Stimulated activated CD8-positive, alpha-beta memory T cell treated with anti-CD3 and anti-CD28 coated beads, Interleukin-7, amount 100 ng/mL, for 24 hours (primary cell): ENCODE results near the gene SERBP1.
"Not testable (repeated sequence)": the region's sequence is repeated elsewhere in the genome, so short reads cannot be mapped to it uniquely, and the experiment has no call there.

Source experiments
- DNase-seq: peaks from one replicate; pipeline ENCODE4 v3.0.0-alpha.2; 2020; ENCODE audit warnings: low read depth

SERBP1 gene

DNA sequence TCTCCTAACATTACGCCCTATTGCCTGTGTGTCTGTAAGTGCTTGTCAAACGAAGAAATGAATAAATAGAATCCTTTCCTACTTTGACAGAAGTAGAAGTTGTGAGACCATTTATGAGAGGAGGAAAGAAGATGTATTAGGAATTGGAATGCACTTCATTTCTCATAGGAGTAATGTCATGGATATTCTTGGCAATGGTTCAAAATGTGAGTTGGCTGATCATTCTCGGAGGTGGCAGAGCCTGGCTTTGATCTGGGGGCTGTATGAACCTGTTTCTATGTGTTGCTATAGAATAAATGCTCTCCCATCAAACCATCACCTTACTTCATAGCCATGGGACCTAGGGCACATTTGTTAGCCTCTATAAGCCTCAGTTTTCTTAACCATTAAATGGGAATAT, 10.1 kb upstream of the SERBP1 start:
- no peak for DNase-seq

DNA sequence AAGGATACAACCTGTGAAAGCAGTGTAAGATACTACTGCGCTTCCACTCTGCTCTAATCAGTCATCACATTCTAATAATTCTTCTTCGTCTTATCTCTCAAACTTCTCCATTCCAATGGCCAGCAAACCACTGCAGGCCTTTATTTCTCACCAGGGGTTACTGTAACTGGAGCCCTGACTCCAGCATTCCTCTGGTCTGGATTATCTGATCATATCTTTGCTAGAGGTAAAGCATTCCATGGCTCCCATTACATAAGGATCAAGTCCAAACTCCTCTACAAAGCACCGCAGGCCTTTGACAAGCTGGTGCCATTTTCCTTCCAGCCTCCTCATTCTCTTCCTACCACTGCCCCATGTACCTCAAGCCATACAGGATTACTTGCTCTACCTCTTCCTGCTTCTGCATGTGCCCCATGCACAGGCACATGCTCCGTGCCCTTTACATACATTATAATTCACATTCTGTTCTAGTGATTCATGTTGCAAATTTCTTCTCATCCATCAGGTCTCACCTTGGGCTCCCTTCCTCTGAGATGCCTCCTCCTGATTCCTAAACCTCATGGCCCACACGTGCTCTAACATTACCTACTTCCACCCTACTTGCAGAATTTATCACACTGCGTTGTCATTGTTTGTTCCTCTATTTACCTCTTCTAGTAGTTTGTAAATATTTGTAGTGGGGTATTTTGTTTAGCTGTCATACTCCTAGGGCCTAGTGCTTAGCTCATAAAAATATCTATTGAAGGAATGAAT, 9.3 kb upstream of the SERBP1 start:
- no peak for DNase-seq

DNA sequence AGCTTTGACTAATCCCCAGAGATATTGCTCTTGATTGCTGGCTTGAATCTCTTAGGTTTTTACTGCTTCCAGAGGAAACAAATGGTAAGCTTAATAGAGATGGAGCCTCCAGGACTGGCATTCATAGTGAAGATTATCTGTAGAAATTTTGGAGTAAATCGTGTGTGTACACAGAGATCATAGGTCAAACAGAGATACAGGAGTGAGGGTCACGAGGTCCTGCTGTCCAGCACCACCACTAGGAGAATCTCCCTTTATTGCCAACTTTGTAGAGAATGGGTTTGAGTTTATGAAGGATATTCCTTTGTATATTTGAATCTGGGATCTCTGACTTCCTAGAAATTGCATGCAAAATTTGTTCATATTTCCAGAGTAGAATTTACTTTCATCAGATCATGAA, 7.8 kb upstream of the SERBP1 start:
- DNase-seq = no peak

DNA sequence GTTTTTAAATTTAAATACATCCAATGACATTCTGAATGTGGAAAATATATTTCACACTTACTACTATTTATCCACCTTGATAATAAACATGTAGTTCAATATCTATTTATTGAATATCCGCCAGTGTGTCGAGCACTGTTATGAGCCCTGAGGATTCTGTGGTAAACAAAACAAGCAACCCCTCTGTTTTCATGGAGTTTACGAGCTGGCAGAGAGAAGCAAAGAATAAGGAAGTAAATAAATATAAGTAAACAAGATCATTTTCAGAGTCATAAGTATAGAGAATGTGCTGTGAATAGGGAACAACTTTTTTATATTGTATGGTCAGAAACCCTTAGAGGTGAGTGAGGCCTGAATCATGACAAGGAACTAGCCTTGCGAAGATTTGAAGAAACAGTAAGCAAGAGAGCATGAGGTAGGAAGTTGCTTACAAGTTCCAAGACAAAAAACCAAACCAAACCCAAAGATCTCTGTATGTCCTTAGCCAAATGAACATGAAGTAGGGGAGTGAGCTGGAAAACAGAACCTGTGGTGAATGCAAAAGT, 6.4 kb upstream of the SERBP1 start:
- no peak for DNase-seq

DNA sequence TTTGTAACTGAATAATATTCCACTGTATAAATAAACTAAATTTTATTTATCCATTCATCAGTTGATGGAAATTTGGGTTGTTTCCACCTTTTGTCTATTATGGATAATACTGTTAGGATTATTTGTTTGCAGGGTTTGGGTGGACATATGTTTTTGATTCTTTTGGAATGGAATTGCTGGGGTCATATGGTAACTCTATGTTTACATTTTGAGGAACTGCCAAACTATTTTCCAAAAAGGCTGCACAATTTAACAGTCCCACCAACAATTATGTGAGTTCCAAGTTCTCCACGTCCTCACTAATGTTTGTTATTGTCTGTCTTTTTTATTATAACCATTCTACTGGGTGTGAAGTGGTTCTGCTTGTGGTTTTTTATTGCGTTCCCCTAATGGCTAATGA, 4.3 kb upstream of the SERBP1 start:
- DNase-seq = no peak

DNA sequence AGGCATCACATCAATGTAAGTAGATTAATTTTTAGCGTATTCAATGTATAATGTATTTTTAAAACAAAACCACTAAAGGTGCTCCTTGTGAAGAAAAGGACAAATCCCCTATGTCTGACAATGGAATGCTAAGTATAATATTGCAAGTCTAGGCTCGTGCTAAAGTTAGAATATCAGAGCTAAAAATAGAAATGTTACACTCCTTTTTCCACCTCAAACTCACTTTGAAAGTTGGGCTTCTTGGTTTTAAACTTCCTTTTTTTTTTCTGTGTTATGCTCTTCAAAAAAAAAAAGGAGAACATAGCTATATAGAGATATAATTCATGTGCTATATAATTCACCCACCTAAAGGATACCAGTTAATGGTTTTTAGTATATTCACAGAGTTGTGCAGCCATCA, 3.6 kb upstream of the SERBP1 start:
- DNase-seq = no peak

DNA sequence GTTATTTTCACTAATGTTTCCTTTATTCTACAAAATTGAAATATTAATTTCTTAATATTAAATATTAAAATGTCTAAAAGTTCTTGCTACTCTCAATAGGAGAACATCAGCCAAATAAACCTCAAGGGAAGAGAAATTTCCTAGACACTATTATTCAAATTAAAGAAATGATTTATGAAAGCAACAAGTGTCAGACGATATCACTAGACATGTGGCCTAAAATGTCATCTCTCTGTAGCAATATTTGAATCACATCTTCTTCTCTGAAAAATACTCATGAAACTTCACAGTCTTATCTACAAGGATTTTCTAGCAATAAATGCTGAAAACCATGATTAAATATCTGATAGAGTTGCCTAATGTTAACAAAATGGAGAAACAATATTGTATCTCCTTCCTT, 2.5 kb upstream of the SERBP1 start:
- no peak for DNase-seq

DNA sequence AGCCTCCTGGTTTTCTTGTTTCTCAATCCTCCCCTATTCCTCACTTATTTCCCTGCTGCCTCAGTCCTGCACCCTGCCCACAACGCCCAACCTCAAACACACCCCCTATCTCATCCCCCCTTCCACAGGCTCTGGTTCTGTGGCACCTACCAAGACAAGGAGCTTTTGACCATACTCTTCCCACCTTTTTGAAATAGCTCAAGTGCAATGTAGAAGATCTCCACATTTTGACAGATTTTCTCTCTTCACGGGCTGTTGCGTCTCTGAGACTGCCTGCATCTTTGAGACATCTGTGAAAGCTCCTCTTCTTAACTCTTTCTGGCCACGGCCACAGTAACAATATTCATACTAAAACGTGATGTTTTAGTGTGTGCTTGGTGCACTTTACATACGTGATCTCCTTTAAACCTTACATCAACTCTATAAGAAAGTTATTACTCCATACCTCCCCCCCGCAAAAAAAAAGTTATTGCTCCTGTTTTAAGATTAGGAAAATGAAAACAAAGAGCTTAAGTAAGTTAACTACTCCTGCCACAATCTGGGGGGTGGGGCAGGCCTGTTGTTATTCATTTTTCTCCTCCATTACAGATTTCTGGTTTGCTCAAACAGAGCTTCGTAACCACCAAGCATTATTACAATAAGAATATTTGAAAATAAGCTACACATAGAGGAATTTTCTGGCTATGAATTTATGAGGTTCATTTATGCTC, 1.8 kb upstream of the SERBP1 start:
- no peak for DNase-seq

DNA sequence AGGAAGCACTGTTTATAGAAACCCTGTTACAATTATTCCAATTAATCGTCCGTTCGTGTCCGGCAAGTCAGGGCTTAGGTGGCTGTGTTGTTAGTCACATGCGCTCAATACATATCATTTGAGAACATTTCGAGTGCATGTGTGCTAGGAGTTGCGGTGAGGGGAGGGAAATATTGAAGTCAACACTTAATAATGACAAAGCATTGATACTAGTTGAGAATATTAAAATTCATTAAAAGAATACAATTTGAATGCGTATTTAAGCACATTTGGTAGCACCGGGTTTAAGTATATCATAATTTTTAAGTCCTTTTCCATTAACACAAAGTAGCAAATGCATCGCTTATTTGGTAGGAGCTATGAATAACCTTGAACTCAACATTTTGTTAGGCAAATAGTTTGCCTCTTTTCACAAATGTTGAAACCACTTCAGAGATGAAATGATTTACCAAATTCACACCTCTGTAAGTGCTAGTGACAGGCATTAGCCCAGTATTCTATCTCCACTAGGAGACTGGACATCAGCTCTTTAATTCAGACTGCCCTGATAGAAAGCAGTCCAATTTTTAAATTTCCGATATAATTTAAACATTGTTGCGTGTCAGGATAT, 1.1 kb upstream of the SERBP1 start:
- DNase-seq = no peak

DNA sequence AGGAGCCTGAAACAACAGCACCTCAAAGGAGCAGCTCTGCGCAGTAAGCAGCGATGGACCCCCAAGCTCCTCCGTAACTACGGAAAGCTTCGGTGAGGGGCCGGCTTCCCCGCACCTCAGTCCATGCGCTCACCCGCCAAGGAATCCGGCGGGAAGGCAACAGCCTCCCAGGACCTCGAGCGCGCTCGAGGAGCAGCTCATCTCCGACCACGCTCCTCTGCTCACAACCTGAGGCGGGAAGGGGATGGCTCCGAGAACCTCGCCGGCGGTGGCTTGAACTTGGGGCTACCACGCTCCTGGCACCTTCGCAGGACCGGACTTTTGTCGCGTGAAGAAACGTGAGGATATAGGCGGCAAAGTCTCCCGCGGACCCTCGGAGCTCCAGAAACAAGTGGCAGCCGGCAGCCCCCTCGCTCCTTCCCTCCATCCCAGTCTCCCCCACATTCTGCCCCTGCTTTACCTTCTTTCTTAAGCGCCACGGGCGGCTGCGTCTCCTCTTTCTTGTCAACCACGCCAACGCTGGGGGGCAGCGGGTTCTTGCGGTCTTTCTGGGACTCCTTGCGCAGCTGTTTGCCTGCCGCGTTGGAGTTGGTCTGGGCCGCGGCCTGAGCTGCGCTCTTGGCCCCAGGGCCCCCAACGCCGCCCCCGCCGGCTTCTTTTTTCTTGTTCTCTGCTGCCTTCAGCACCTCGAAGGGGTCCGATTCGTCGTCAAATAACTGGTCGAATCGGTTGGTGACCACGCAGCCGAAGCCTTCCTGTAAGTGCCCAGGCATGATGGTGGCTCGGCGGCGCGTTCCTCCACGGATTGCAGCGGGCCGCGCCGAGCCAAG, 459 bp downstream of the SERBP1 start:
- DNase-seq = peak; percentile 13

DNA sequence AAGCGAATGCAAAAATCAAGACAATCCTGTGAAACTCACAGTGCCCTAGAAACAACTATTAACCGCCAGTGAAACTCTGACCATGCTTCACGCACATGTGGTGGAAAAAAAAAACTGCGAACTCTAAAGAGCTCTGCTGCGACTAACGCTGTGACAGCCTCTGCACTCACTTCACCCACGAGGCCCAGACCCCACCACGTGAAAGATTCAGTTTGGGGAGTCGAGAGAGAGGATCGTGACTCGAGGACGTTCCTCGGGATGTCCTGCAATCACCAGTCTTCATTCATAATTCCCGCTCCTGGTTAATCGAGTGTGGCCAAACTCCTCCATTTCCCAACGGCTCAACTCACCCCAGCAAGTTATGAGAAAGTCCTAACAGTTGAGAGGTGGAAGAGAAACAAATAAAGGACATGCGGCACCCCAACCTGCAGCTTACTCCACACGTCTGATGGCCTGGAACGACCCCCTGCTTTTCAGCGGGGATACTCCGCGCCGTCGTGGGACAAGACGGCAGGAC, 1.1 kb downstream of the SERBP1 start:
- DNase-seq = peak; percentile 30

DNA sequence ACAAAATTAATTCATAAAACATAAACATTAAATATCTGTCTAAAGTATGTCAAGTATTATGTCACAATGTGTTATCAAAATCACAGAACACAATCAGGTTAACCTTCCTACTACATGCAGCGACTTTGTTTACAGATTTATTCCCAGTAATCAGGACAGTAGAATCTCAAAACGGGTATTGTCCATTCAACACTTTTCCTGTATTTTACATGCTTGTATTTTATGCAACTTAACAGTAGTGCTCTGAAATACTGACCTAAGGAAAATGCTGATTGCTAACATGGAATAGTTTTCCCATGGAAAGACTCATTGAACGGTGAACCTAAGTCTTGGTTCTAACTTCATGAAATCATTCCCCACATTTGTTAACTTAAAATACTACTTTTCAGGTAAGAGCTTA, 2.3 kb downstream of the SERBP1 start:
- DNase-seq = no peak

DNA sequence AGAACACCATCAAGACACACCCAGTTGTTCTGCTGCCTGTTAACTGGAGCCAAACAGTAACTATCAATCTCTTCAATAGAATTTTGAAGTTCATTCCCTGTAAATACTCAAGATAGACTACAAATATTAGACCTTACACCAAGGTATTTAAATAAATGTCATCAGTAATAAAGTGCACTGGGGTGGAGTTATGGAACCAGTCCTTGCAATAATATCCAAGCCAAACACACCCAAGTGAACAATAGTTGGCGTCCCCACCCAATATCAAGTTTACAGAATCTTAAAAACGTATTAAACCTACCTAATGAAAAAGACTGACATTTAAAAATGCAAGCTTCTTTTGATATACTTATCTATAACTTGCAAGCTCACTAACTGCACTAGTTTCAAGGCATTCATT, 2.7 kb downstream of the SERBP1 start:
- DNase-seq = no peak

DNA sequence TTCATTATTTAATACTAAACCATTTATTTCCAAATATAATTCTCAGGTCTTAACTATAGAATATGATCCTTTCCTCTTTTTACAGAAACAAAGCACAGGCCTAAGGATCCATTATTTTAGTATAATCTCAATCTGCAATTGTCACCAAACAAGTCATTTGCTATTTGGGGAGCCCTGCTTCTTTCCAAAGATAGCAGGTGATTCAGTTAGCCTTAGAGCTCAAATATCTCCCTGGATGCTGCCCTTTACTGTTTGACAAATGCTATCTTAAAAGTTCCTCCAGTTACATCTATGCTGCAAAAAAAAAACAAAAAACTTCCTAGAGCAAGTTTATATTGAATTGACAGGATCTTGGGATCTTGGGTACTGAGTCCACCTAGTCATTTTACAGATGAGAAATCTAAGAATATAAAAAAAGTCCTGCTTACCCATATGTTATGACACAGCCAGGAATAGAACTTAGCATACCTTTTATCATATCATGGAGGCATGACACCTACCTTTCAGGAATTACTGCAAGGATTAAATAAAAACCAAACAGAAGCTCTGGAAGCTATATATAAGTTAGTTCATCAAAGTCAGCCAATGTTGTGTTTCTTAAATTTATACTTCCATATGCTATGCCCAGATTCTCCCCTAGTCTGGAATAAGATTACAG, 9.2 kb downstream of the SERBP1 start:
- DNase-seq = no peak

DNA sequence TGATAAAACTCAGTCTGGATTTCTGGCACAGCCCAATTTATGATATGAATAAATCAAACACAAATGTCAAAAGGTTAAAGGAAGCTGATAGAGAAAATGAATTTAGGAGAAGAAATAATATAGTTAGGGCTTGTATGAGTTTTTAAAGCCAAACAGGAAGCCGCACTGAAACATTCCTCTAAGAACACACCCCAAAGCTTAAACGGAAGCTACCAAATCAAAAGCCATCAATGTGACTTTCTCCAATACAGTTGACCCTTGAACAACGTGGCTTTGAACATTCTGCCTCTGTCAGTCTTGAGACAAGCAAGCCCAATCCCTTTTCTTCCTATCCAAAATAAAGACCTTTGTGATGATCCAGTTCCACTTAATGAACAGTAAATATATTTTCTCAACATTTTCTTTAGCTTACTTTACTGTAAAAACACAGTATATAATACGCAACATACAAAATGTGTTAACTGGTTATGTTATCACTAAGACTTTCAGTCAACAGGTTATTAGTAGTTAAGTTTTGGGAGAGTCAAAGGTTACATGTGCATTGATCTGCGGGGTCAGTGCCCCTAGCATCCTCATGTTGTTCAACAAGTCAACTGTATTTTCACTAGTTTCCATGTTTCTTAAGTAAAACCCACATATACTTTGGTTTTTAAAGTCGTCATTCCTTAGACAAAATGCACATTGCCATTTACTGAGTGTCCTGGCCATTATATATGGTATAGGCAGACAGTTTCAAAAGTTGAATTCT, 11.2 kb downstream of the SERBP1 start:
- DNase-seq = no peak

DNA sequence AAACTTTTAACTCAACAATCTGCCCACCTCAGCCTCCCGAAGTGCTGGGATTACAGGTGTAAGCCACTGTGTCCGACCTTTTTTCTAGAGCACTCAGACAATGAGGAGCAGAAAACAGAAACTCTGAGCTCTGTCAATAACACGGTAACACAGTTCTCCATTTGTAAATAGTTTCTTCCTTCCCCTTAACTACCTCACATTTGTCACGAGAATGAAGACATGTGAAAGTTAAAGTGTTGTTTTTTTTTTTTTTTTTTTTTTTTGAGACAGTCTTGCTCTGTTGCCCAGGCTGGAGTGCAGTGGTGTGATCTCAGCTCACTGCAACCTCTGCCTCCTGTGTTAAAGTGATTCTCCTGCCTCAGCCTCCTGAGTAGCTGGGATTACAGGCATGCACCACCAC, 12.5 kb downstream of the SERBP1 start:
- not testable (repeated sequence) for DNase-seq

DNA sequence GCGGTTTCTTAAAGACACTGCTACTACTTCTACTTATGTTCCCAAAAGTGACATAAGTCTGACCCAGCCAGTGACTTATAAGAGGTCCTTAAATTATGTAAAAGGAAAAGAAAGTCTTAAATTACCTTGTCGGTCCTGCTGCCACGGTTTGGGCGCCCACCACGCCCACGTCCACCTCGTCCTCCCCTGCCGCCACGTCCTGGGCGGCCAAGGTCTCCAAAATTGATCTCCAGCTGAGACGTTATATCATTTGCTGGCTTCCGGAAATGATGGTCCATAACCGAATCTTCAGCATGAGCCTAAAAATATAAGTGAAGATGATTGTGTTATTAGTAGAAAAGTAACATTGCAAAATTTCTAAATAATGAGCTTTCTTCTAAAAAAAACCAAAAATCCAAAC, 15.2 kb downstream of the SERBP1 start:
- no peak for DNase-seq

DNA sequence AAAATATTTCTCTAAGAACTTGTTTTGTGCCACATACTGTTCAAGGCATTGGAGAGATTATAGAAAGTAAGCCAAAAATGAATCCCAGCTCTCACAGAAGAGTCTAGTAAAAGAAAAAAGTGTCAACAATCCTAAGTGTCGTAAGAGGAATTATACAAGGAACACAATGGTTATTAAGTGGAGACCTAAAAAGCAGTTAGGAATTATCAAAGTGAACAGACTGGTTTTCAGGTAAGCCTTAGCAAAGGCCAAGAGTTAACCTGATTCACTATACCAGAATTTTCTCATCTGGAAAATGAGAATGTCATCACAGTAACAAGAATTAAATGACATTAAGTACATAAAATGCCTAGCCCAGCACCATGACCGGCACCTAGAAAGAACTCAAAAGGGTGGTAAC, 15.6 kb downstream of the SERBP1 start:
- DNase-seq = no peak

DNA sequence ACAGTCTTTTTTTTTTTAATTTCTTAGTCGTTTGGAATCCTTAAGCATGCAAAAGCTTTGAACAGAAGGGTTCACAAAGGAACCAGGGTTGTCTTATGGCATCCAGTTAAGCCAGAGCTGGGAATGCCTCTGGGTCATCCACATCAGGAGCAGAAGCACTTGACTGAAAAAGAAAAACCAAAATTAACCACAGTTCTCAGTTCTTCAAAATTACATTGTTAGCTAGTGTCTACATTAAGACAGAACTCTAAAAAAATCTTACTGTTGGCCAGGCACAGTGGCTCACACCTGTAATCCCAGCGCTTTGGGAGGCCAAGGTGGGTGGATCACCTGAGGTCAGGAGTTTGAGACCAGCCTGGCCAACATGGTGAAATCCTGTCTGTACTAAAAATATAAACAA, 17.1 kb downstream of the SERBP1 start:
- DNase-seq = not testable (repeated sequence)

DNA sequence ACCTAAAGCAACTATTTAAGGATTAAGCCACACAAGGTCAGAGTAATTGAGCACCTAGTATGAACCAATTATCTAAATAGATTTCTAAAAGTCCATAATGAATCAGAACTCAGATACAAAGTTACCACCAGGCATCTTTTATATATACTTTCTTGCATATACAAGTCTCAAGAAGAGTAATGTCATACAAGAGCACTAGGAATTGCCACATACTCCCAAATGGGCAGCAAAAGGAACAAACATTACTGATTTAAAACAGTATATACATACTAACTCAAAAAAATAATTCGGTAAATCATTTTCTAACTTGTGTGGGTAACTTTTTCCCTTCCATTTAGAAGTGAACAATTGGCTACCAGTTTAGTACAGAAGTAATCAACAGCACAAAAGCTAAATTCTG, 22.1 kb downstream of the SERBP1 start:
- no peak for DNase-seq

DNA sequence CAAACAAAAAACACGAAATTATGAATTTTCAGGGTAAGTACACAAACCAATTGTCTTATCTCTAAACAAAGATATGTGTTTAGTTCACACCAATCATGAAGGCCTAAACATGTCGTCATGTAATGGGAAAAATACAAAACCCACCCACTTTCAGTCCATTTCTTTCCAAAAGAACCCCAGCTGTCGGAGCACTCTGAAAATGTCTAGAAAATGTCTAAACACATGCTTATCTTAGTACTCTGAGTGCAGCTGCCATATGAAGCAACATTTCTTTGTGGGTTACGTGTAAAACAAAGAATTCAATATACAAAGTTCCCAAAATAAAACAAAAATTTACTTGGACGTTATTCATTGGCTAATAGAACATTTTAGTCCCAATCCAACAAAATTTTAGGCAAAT, 22.7 kb downstream of the SERBP1 start:
- no peak for DNase-seq
